Spleen (tissue), 7 donors: Measurements from ENCODE around the gene PREPL.

Experiments used
- POLR2A ChIP-seq, 3 donors: fragments of 450-650 bp; IDR thresholded peaks; one replicate each; pipeline ENCODE4 v1.5.1; 2017; ENCODE audit warnings: antibody characterized with exemption in 3 of 3, mild to moderate bottlenecking in 1 of 3
- TF ChIP-seq, protein P1 (sequence below), 11 experiments: fragments of 200-600 bp in 7 of 11; fragments of 450-650 bp in 4 of 11; sonication (generic) in 4 of 11; IDR thresholded peaks in 8 of 11; conservative IDR thresholded peaks in 3 of 11; 1 replicate in 7 of 11; 2 replicates in 4 of 11; pipeline versions ENCODE4 v1.4.0 to v1.8.0; 2016 to 2021; ENCODE audit warnings: antibody characterized with exemption in 11 of 11, inconsistent platforms in 4 of 11, mild to moderate bottlenecking in 1 of 11
- donor health status: DM: no; HTN: no; CAD: no; lungs with moderate emphysema.
- donor health status: DM: no; HTN: no; CAD: no.
- donor health status: DM: no; HTN: no; CAD: no.

DNA sequence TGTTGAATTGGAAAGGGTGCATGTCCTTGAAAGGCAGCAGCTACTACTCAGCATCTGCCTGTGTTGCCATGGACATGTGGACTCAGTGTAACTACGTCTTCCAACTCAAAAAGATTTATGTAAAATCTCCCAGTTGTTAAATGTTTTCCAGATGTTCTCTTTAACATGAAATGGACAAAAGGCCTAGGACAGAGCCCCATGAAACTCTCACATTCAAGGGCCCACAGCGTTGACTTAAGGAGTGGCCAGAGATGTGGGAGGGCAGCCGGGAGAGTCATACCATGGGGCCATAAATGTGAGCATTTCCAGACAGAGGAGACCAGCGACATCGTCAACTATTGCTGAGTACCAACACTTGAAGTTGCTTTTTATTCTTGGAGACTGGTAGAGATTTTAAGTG lies 76.1 kb downstream of the PREPL start:
- TF ChIP-seq, protein P1, sequence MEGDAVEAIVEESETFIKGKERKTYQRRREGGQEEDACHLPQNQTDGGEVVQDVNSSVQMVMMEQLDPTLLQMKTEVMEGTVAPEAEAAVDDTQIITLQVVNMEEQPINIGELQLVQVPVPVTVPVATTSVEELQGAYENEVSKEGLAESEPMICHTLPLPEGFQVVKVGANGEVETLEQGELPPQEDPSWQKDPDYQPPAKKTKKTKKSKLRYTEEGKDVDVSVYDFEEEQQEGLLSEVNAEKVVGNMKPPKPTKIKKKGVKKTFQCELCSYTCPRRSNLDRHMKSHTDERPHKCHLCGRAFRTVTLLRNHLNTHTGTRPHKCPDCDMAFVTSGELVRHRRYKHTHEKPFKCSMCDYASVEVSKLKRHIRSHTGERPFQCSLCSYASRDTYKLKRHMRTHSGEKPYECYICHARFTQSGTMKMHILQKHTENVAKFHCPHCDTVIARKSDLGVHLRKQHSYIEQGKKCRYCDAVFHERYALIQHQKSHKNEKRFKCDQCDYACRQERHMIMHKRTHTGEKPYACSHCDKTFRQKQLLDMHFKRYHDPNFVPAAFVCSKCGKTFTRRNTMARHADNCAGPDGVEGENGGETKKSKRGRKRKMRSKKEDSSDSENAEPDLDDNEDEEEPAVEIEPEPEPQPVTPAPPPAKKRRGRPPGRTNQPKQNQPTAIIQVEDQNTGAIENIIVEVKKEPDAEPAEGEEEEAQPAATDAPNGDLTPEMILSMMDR (IDR thresholded peaks at IDR 0.05 in 8 of 11, conservative IDR thresholded peaks at IDR 0.05 in 3 of 11), result no peak
- TF ChIP-seq POLR2A (IDR thresholded peaks at IDR 0.05), result no peak
